Esophagus muscularis mucosa (tissue), 4 donors: ENCODE results near the gene IFNA2. TPM values are rescaled to one million over a fixed set of nuclear protein-coding genes. Genes with fewer than 3 reads are reported as not detected.

Source experiments
- DNase-seq: peaks from one replicate; pipeline ENCODE4 v3.0.0-alpha.2; 2017; ENCODE audit errors: extremely low spot score
- H3K27ac ChIP-seq, 4 donors: fragments of 200-600 bp; sonication (generic); replicated peaks in 1 of 4; 1 replicate in 3 of 4; 2 replicates in 1 of 4; pipeline ENCODE4 v1.5.1; 2016 to 2019; ENCODE audit warnings: mild to moderate bottlenecking in 1 of 4
- H3K27me3 ChIP-seq, 4 donors: fragments of 200-600 bp; sonication (generic); one replicate each; pipeline versions ENCODE4 v1.5.1 to v1.6.0; 2016 to 2019
- H3K36me3 ChIP-seq, 4 donors: fragments of 200-600 bp; sonication (generic); one replicate each; pipeline ENCODE4 v1.5.1; 2016 to 2019
- H3K4me1 ChIP-seq, 4 donors: fragments of 200-600 bp; sonication (generic); one replicate each; pipeline ENCODE4 v1.5.1; 2016 to 2019
- H3K4me3 ChIP-seq, 4 donors: fragments of 200-600 bp; sonication (generic); 1 replicate in 2 of 4; 2 replicates in 2 of 4; pipeline ENCODE4 v1.5.1; 2016 to 2019; ENCODE audit warnings: mild to moderate bottlenecking in 4 of 4, moderate library complexity in 1 of 4
- H3K9me3 ChIP-seq, 4 donors: fragments of 200-600 bp; sonication (generic); 1 replicate in 3 of 4; 2 replicates in 1 of 4; pipeline ENCODE4 v1.5.1; 2016 to 2019
- EP300 ChIP-seq: sonication (generic); formaldehyde crosslinking; IDR thresholded peaks from one replicate; pipeline ENCODE4 v1.6.1; 2017; ENCODE audit warnings: antibody characterized with exemption
- POLR2A ChIP-seq: fragments of 450-650 bp; IDR thresholded peaks from one replicate; pipeline ENCODE4 v1.6.1; 2017; ENCODE audit warnings: antibody characterized with exemption, moderate library complexity, mild to moderate bottlenecking, low read depth
- POLR2AphosphoS5 ChIP-seq, 2 donors: sonication (generic); formaldehyde crosslinking; IDR thresholded peaks; one replicate each; pipeline ENCODE4 v1.6.1; 2017; ENCODE audit warnings: antibody characterized with exemption in 2 of 2
- WGBS: methylation state at CpG from one replicate; pipeline ENCODE4 v1.1.5; 2018; 5-methylcytosine and 5-hydroxymethylcytosine counted together
- intact Hi-C: fragments of 100-400 bp; cut with DNase I; formaldehyde crosslinking; loops from one replicate; pipeline ENCODE4 v1.15.1; 2023
- total RNA-seq, 4 donors: library from RNA; depleted of rRNA; stranded (reverse); fragments of >200 nt; gene quantifications; one replicate each; pipeline versions ENCODE4 v1.1.0 to v1.2.1, GENCODE V29; 2016
- TF ChIP-seq, protein P1 (sequence below), 3 experiments: fragments of 200-600 bp in 2 of 3; fragments of 450-650 bp in 1 of 3; sonication (generic) in 2 of 3; IDR thresholded peaks; one replicate each; pipeline ENCODE4 v1.5.1; 2017 to 2019; ENCODE audit warnings: antibody characterized with exemption in 3 of 3, mild to moderate bottlenecking in 2 of 3, moderate library complexity in 1 of 3

Gene IFNA2
- total RNA-seq, 4 donors from 2014 or later = not detected

DNA sequence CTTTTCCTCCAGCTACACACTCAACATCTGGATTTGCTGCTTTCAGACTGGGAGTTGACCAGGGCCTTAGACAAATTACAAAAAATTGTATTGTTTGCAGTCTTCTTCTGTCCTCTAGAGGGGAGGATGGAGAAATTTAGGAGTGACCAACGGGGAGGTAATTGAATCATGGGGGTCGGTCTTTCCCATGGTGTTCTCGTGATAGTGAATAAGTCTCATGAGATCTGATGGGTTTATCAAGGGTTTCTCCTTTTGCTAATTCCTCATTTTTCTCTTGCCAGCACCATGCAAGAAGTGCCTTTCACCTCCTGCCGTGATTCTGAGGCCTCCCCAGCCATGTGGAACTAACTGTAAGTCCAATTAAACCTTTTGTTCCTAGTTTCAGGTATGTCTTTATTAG lies 28.0 kb upstream of the IFNA2 start:
- TF ChIP-seq, protein P1, sequence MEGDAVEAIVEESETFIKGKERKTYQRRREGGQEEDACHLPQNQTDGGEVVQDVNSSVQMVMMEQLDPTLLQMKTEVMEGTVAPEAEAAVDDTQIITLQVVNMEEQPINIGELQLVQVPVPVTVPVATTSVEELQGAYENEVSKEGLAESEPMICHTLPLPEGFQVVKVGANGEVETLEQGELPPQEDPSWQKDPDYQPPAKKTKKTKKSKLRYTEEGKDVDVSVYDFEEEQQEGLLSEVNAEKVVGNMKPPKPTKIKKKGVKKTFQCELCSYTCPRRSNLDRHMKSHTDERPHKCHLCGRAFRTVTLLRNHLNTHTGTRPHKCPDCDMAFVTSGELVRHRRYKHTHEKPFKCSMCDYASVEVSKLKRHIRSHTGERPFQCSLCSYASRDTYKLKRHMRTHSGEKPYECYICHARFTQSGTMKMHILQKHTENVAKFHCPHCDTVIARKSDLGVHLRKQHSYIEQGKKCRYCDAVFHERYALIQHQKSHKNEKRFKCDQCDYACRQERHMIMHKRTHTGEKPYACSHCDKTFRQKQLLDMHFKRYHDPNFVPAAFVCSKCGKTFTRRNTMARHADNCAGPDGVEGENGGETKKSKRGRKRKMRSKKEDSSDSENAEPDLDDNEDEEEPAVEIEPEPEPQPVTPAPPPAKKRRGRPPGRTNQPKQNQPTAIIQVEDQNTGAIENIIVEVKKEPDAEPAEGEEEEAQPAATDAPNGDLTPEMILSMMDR (IDR thresholded peaks at IDR 0.05) = no peak
- TF ChIP-seq POLR2A (no peak), POLR2AphosphoS5 (IDR thresholded peaks at IDR 0.05) (no peak), EP300 (no peak)
- 83% methylated on average over 4 of the region's 4 CpGs for WGBS

DNA sequence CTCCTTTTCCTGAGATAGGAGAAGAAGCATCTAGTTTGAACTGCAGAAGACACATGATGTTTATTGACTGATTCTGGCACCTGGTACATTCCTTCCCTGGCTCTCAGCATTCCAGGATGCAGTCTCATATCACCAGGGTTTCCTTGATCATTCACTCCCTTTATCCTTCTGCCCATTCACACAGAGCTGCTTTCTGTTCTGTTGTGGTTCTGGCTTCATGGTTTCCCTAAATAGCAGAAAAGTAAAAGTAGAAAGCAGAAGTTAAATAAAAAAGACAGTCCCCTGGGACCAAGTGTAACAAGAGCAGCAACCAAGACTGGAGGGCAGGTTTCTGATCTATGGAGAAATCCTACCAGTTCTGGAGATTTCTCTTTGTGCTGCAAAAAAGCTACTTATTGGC lies 26.9 kb upstream of the IFNA2 start:
- Histone ChIP-seq H3K9me3 (no peaks in the 10 kb centered on the region), H3K27me3 (no peaks in the 10 kb centered on the region), H3K4me1 (no peaks in the 10 kb centered on the region), H3K36me3 (no peaks in the 10 kb centered on the region), H3K4me3 (no peak overlapping the region), H3K27ac (no peak overlapping the region)
- TF ChIP-seq POLR2A = no peak
- TF ChIP-seq POLR2AphosphoS5 (IDR thresholded peaks at IDR 0.05) = no peak
- TF ChIP-seq, protein P1 (IDR thresholded peaks at IDR 0.05) = no peak
- no peak for TF ChIP-seq EP300
- intact Hi-C loops = no loop called here
- no peak for DNase-seq

More for the DNA sequence above, 28.0 kb upstream of the IFNA2 start:
- H3K9me3 ChIP-seq = no peaks in the 10 kb centered on the region
- H3K27me3 ChIP-seq = no peaks in the 10 kb centered on the region
- intact Hi-C loops = no loop called here
- no peak for DNase-seq
- H3K4me3 ChIP-seq = no peak overlapping the region
- H3K27ac ChIP-seq = no peak overlapping the region
- no peaks in the 10 kb centered on the region for H3K36me3 ChIP-seq
- H3K4me1 ChIP-seq = no peaks in the 10 kb centered on the region

DNA sequence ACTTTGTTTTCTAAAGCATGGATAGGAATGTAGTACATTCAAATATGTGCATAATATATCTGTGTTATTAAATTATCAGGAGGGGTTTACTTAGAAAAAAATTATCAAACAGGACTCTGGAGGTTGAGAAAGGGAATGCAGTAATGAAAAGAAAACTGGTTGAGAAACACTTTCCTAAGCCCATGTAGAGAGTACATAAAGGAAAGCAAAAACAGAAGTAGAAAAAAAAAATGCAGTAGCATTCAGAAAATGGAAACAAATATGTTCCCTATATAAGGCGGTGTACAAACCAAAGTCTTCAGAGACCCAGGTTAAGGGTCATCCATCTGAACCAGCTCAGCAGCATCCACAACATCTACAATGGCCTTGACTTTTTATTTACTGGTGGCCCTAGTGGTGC lies 23.6 kb upstream of the IFNA2 start, which contains the start of gene IFNA8:
Gene IFNA8 (plus strand): TSS at position 301 of the 400 bp plus-strand sequence. CDS start 60 bp downstream, at position 361.
- Histone ChIP-seq H3K36me3 (no peaks in the 10 kb centered on the region), H3K9me3 (no peaks in the 10 kb centered on the region), H3K4me3 (no peak within 1 kb of the TSS), H3K4me1 (no peaks in the 10 kb centered on the region), H3K27ac (no peak within 1 kb of the TSS), H3K27me3 (no peaks in the 10 kb centered on the region)
- 84% methylated on average over 1 of the region's 1 CpG for WGBS
- TF ChIP-seq EP300 = no peak
- no peak for TF ChIP-seq POLR2A
- TF ChIP-seq, protein P1 (IDR thresholded peaks at IDR 0.05) = no peak
- TF ChIP-seq POLR2AphosphoS5 (IDR thresholded peaks at IDR 0.05) = no peak
- DNase-seq = no peak
- intact Hi-C loops = no loop called here

DNA sequence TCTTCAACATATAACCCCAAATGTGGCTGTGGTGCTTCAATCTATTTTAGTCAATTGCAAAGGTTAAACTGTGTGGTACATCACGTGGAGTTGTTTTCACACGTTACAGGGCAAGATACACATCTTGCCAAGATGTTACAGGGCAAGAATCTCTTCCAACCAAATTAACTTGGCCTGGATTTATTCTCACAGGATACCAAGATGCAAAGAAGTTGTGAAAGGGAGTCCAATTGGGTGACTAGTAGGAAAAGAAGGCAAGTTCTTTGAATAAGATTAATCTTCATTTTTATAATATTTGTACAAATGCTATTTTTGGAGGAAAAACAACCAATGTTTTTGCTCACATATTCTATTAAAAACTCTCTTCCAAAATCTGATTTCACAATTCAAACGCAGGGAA lies 18.9 kb upstream of the IFNA2 start:
- Histone ChIP-seq H3K4me1 (peaks cover 8 to 14% (median 11%) of the 10 kb centered on the region in 4 donors), H3K36me3 (no peaks in the 10 kb centered on the region), H3K4me3 (no peak overlapping the region), H3K27me3 (peaks cover 0 to 38% (median 18%) of the 10 kb centered on the region in 4 donors), H3K27ac (no peak overlapping the region), H3K9me3 (no peaks in the 10 kb centered on the region)
- DNase-seq = no peak
- 77% methylated on average over 3 of the region's 3 CpGs for WGBS
- TF ChIP-seq, protein P1 (IDR thresholded peaks at IDR 0.05) = no peak
- TF ChIP-seq POLR2AphosphoS5 (IDR thresholded peaks at IDR 0.05) (no peak), EP300 (no peak), POLR2A (no peak)
- intact Hi-C loops = no loop called here
